ENCODE data around the gene SLC19A2. TPM values are rescaled to one million over a fixed set of nuclear protein-coding genes. Genes with fewer than 3 reads are reported as not detected.

The SLC19A2 gene
- total RNA-seq, 1 experiment from 2014 or later, result 10.1 TPM

GRCh38 chr1:169525391-169525790, 39.6 kb upstream of the SLC19A2 start:
- Histone ChIP-seq H3K27me3 (ENCODE audit: insufficient read depth, low read length) (no peaks in the 10 kb centered on the region), H3K79me2 (ENCODE audit: insufficient read depth, low read length) (no peaks in the 10 kb centered on the region), H3K4me1 (ENCODE audit: control insufficient read depth in 1 of 2, insufficient read depth in 2 of 2, low read length in 2 of 2) (peaks cover 22 to 36% of the 10 kb centered on the region in 2 experiments), H3K4me2 (ENCODE audit: low read length) (peak overlapping the region; percentile 6; the same call in 1 of the 2 replicates), H3K9me3 (ENCODE audit: control insufficient read depth in 1 of 2, insufficient read depth in 1 of 2, low read depth in 1 of 2, low read length in 2 of 2) (no peaks in the 10 kb centered on the region), H3K9me2 (ENCODE audit: insufficient read depth) (no peaks in the 10 kb centered on the region), H3K4me3 (replicated peaks in 1 of 2; ENCODE audit: low read depth in 1 of 2, low read length in 2 of 2) (no peak overlapping the region), H3K36me3 (ENCODE audit: control insufficient read depth in 1 of 2, insufficient read depth in 2 of 2, low read length in 2 of 2) (no peaks in the 10 kb centered on the region), H4K20me1 (ENCODE audit: insufficient read depth) (no peaks in the 10 kb centered on the region), H3K27ac (ENCODE audit: low read depth, low read length) (no peak overlapping the region), H3K9ac (ENCODE audit: low read length) (no peak overlapping the region), H2AFZ (ENCODE audit: low read depth, low read length, poor library complexity, severe bottlenecking) (no peak overlapping the region)
- BruUV-seq (replicated peaks), result no TSS peak
- intact Hi-C loops (cut with micrococcal nuclease), result loop anchor here (5.0 kb wide), 1 partner anchor 38 kb away; the partner anchor contains the start of gene SLC19A2
- TF ChIP-seq CBX3 (IDR thresholded peaks at IDR 0.05; ENCODE audit: low read depth) (no peak), POLR2AphosphoS5 (IDR thresholded peaks at IDR 0.05; ENCODE audit: low read depth, low read length) (no peak), ZFX (IDR thresholded peaks at IDR 0.05) (no peak), TCF7L2 (IDR thresholded peaks at IDR 0.05; ENCODE audit: borderline replicate concordance, extremely low read depth, insufficient read depth, insufficient read length) (no peak), SP1 (IDR thresholded peaks at IDR 0.05; ENCODE audit: low read depth) (no peak), YY1 (IDR thresholded peaks at IDR 0.05; ENCODE audit: extremely low read depth, insufficient replicate concordance, low read depth, low read length) (no peak), RAD21 (IDR thresholded peaks at IDR 0.05; ENCODE audit: low read depth) (no peak), ZNF274 (IDR thresholded peaks at IDR 0.05; ENCODE audit: low read depth, low read length) (no peak)
- DNase-seq (ENCODE audit: low read depth, low spot score) (no peak), ATAC-seq (no peak)
- POLR2A ChIA-PET, result no interaction called here
- RAD21 ChIA-PET (ENCODE audit: low non-redundant PET in 1 of 2, low total read pairs in 2 of 2, uncharacterized antibody in 2 of 2, unreplicated experiment in 2 of 2), result no interaction called here
- CTCF ChIA-PET, result no interaction called here

- no TSS peak for BruUV-seq (replicated peaks)
- Histone ChIP-seq H3K9ac (ENCODE audit: low read length) (no peak overlapping the region), H3K79me2 (ENCODE audit: insufficient read depth, low read length) (no peaks in the 10 kb centered on the region), H3K36me3 (ENCODE audit: control insufficient read depth in 1 of 2, insufficient read depth in 2 of 2, low read length in 2 of 2) (no peaks in the 10 kb centered on the region), H4K20me1 (ENCODE audit: insufficient read depth) (no peaks in the 10 kb centered on the region), H3K27ac (ENCODE audit: low read depth, low read length) (no peak overlapping the region), H3K4me2 (ENCODE audit: low read length) (no peak overlapping the region), H3K9me3 (ENCODE audit: control insufficient read depth in 1 of 2, insufficient read depth in 1 of 2, low read depth in 1 of 2, low read length in 2 of 2) (no peaks in the 10 kb centered on the region), H3K4me1 (ENCODE audit: control insufficient read depth in 1 of 2, insufficient read depth in 2 of 2, low read length in 2 of 2) (peaks cover 12 to 21% of the 10 kb centered on the region in 2 experiments), H3K4me3 (replicated peaks in 1 of 2; ENCODE audit: low read depth in 1 of 2, low read length in 2 of 2) (no peak overlapping the region), H3K27me3 (ENCODE audit: insufficient read depth, low read length) (no peaks in the 10 kb centered on the region), H3K9me2 (ENCODE audit: insufficient read depth) (no peaks in the 10 kb centered on the region), H2AFZ (ENCODE audit: low read depth, low read length, poor library complexity, severe bottlenecking) (no peak overlapping the region)
- no peak for DNase-seq (ENCODE audit: low read depth, low spot score)
- ChIA-PET RAD21 (ENCODE audit: low non-redundant PET in 1 of 2, low total read pairs in 2 of 2, uncharacterized antibody in 2 of 2, unreplicated experiment in 2 of 2) (no interaction called here), CTCF (no interaction called here), POLR2A (no interaction called here)
- ATAC-seq, result no peak
- intact Hi-C loops (cut with micrococcal nuclease), result no loop called here
- TF ChIP-seq ELF1 (IDR thresholded peaks at IDR 0.05; ENCODE audit: borderline replicate concordance, low read depth) (no peak), SIN3A (IDR thresholded peaks at IDR 0.05; ENCODE audit: low read depth) (no peak), JUND (IDR thresholded peaks at IDR 0.05) (no peak), TCF7L2 (IDR thresholded peaks at IDR 0.05; ENCODE audit: borderline replicate concordance, extremely low read depth, insufficient read depth, insufficient read length) (no peak), ZFX (IDR thresholded peaks at IDR 0.05) (no peak), MAX (IDR thresholded peaks at IDR 0.05) (no peak), YY1 (IDR thresholded peaks at IDR 0.05; ENCODE audit: extremely low read depth, insufficient replicate concordance, low read depth, low read length) (no peak), POLR2AphosphoS5 (IDR thresholded peaks at IDR 0.05; ENCODE audit: low read depth, low read length) (no peak), ZNF274 (IDR thresholded peaks at IDR 0.05; ENCODE audit: low read depth, low read length) (no peak), EZH2phosphoT487 (IDR thresholded peaks at IDR 0.05; ENCODE audit: borderline replicate concordance) (no peak), CTCF (IDR thresholded peaks at IDR 0.05 in 2 of 3, conservative IDR thresholded peaks at IDR 0.05 in 1 of 3; ENCODE audit: borderline replicate concordance in 1 of 3, insufficient read depth in 1 of 3, low read depth in 2 of 3, low read length in 2 of 3) (no peak), RAD21 (IDR thresholded peaks at IDR 0.05; ENCODE audit: low read depth) (no peak)
- TF ChIP-seq, protein P1, sequence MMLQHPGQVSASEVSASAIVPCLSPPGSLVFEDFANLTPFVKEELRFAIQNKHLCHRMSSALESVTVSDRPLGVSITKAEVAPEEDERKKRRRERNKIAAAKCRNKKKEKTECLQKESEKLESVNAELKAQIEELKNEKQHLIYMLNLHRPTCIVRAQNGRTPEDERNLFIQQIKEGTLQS (IDR thresholded peaks at IDR 0.05), result no peak
- TF ChIP-seq, protein P2, sequence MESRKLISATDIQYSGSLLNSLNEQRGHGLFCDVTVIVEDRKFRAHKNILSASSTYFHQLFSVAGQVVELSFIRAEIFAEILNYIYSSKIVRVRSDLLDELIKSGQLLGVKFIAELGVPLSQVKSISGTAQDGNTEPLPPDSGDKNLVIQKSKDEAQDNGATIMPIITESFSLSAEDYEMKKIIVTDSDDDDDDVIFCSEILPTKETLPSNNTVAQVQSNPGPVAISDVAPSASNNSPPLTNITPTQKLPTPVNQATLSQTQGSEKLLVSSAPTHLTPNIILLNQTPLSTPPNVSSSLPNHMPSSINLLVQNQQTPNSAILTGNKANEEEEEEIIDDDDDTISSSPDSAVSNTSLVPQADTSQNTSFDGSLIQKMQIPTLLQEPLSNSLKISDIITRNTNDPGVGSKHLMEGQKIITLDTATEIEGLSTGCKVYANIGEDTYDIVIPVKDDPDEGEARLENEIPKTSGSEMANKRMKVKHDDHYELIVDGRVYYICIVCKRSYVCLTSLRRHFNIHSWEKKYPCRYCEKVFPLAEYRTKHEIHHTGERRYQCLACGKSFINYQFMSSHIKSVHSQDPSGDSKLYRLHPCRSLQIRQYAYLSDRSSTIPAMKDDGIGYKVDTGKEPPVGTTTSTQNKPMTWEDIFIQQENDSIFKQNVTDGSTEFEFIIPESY (IDR thresholded peaks at IDR 0.05; ENCODE audit: extremely low read depth, insufficient replicate concordance, low read length), result no peak
Observed at GRCh38 chr1:169523904-169524303, 38.2 kb upstream of the SLC19A2 start.
